ENCODE measurements around the gene TMIE.
A peak's percentile ranks its signal among the peaks of the same experiment; 100 is the strongest.

The TMIE gene, protein sequence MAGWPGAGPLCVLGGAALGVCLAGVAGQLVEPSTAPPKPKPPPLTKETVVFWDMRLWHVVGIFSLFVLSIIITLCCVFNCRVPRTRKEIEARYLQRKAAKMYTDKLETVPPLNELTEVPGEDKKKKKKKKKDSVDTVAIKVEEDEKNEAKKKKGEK

GRCh38 chr3:46701181-46701939, at the start of gene TMIE:
Gene TMIE, plus strand, starts transcription at chr3:46701392. Its CDS starts 96 bp downstream, at chr3:46701488.
- H3K9me3 ChIP-seq (ENCODE audit: control insufficient read depth, low read length) = no peaks in the 10 kb centered on the region
- peak; percentile 52 for DNase-seq (ENCODE audit: low read depth)
- no peak within 1 kb of the TSS for H3K4me3 ChIP-seq (ENCODE audit: low read length)
- no peaks in the 10 kb centered on the region for H3K36me3 ChIP-seq (ENCODE audit: control insufficient read depth, insufficient read depth, low read length, severe bottlenecking)
- peaks cover 18% of the 10 kb centered on the region for H3K4me1 ChIP-seq (ENCODE audit: control insufficient read depth, insufficient read depth, low read length)
- H3K27me3 ChIP-seq (replicated peaks; ENCODE audit: control insufficient read depth, insufficient read depth, low read length) = peaks cover 25% of the 10 kb centered on the region
- no peak within 1 kb of the TSS for H3K9ac ChIP-seq (ENCODE audit: low read length)

DNA sequence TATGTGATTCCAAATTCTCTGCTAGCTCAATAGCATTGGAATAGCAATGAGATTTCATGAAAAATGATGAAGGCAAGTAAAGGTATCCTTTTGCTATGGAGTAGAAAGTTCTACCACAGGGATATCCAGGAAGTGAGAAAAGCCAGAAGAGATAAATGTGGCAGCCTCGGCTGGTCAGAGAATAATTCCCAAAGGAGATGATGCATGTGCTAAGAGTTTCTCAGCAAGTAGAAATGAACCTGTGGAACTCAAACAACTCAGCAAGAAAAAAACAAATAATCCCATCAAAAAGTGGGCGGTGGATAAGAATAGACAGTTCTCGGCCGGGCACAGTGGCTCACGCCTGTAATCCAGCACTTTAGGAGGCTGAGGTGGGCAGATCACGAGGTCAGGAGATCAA, 45.9 kb upstream of the TMIE start:
- H3K4me1 ChIP-seq (ENCODE audit: control insufficient read depth, insufficient read depth, low read length) = peaks cover 13% of the 10 kb centered on the region
- H3K36me3 ChIP-seq (ENCODE audit: control insufficient read depth, insufficient read depth, low read length, severe bottlenecking) = no peaks in the 10 kb centered on the region

DNA sequence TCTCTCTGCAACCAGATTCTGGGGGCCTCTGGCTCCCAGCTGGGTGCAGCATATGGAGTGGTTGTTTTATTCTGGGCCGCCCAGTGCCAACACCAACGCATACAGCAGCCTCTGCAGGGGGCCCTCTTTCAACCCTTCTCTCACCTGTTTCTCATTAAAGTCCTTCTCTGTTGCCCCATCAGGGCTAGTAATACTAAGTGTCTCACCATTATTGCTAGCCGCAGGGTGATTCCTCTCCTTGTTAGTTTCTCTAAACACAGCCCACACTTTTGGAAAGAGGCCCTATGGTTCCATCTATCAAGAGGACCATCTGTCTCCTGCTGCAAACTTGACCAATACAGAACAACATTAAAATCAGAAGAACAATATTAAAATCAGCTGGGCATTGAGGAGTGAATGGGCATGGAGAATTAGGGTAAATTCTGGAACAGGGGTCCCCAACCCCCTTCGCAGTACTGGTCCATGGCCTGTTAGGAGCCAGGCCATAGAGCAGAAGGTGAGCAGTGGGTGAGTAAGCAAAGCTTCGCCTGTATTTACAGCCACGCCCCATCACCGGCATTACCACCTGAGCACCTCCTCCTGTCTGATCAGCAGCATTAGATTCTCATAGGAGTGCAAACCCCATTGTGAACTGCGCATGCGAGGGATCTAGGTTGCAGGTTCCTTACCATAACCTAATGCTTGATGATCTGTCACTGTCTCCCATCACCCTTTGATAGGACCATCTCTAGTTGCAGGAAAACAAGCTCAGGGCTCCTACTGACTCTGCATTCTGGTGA, 44.2 kb upstream of the TMIE start:
- H3K36me3 ChIP-seq (ENCODE audit: control insufficient read depth, insufficient read depth, low read length, severe bottlenecking) = no peaks in the 10 kb centered on the region
- H3K4me3 ChIP-seq (ENCODE audit: low read length) = no peak overlapping the region
- H3K9ac ChIP-seq (ENCODE audit: low read length) = no peak overlapping the region
- no peak for DNase-seq (ENCODE audit: low read depth)
- peaks cover 14% of the 10 kb centered on the region for H3K27me3 ChIP-seq (replicated peaks; ENCODE audit: control insufficient read depth, insufficient read depth, low read length)
- H3K9me3 ChIP-seq (ENCODE audit: control insufficient read depth, low read length) = peaks cover 4% of the 10 kb centered on the region
- peaks cover 27% of the 10 kb centered on the region for H3K4me1 ChIP-seq (ENCODE audit: control insufficient read depth, insufficient read depth, low read length)

More for the DNA sequence above, 45.9 kb upstream of the TMIE start:
- no peak overlapping the region for H3K4me3 ChIP-seq (ENCODE audit: low read length)
- no peak overlapping the region for H3K9ac ChIP-seq (ENCODE audit: low read length)
- peaks cover 5% of the 10 kb centered on the region for H3K27me3 ChIP-seq (replicated peaks; ENCODE audit: control insufficient read depth, insufficient read depth, low read length)
- peaks cover 10% of the 10 kb centered on the region for H3K9me3 ChIP-seq (ENCODE audit: control insufficient read depth, low read length)
- no peak for DNase-seq (ENCODE audit: low read depth)

DNA sequence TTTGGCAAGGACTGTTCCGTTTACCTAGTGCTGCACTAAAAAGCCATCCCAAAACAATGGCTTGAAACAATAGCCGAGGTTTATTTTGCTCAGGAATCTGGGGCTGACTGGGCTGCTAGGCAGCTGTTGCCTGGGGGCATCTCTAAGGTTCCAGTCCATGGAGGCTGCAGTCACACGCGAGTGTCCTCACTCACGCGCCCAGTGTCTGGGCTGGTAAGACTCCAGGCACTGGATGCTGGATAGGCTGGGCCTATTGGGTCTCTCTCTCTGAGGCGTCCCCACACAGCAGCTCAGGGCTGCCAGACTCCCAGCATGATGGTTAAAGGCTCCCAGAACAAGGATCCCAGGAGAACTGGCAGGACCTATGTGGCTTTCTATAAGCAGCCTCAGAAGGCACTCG, 41.9 kb upstream of the TMIE start:
- peak; percentile 70 for DNase-seq (ENCODE audit: low read depth)
- Histone ChIP-seq H3K27me3 (replicated peaks; ENCODE audit: control insufficient read depth, insufficient read depth, low read length) (peaks cover 15% of the 10 kb centered on the region), H3K9ac (ENCODE audit: low read length) (no peak overlapping the region), H3K4me1 (ENCODE audit: control insufficient read depth, insufficient read depth, low read length) (peaks cover 45% of the 10 kb centered on the region), H3K36me3 (ENCODE audit: control insufficient read depth, insufficient read depth, low read length, severe bottlenecking) (no peaks in the 10 kb centered on the region), H3K9me3 (ENCODE audit: control insufficient read depth, low read length) (no peaks in the 10 kb centered on the region), H3K4me3 (ENCODE audit: low read length) (no peak overlapping the region)

- Histone ChIP-seq H3K4me3 (ENCODE audit: low read length) (no peak overlapping the region), H3K9ac (ENCODE audit: low read length) (no peak overlapping the region), H3K36me3 (ENCODE audit: control insufficient read depth, insufficient read depth, low read length, severe bottlenecking) (no peaks in the 10 kb centered on the region), H3K27me3 (replicated peaks; ENCODE audit: control insufficient read depth, insufficient read depth, low read length) (peaks cover 15% of the 10 kb centered on the region), H3K4me1 (ENCODE audit: control insufficient read depth, insufficient read depth, low read length) (peaks cover 45% of the 10 kb centered on the region), H3K9me3 (ENCODE audit: control insufficient read depth, low read length) (no peaks in the 10 kb centered on the region)
- DNase-seq (ENCODE audit: low read depth) = peak; percentile 9
These were observed 41.2 kb upstream of the TMIE start for GRCh38 chr3:46660003-46660402.

GRCh38 chr3:46660543-46661523, 40.4 kb upstream of the TMIE start:
- Histone ChIP-seq H3K4me1 (ENCODE audit: control insufficient read depth, insufficient read depth, low read length) (peaks cover 42% of the 10 kb centered on the region), H3K9me3 (ENCODE audit: control insufficient read depth, low read length) (no peaks in the 10 kb centered on the region), H3K9ac (ENCODE audit: low read length) (no peak overlapping the region), H3K27me3 (replicated peaks; ENCODE audit: control insufficient read depth, insufficient read depth, low read length) (peaks cover 15% of the 10 kb centered on the region), H3K4me3 (ENCODE audit: low read length) (no peak overlapping the region), H3K36me3 (ENCODE audit: control insufficient read depth, insufficient read depth, low read length, severe bottlenecking) (no peaks in the 10 kb centered on the region)
- no peak for DNase-seq (ENCODE audit: low read depth)

GRCh38 chr3:46661776-46662766, 39.1 kb upstream of the TMIE start:
- Histone ChIP-seq H3K4me3 (ENCODE audit: low read length) (no peak overlapping the region), H3K9me3 (ENCODE audit: control insufficient read depth, low read length) (no peaks in the 10 kb centered on the region), H3K9ac (ENCODE audit: low read length) (peak overlapping the region; percentile 8), H3K27me3 (replicated peaks; ENCODE audit: control insufficient read depth, insufficient read depth, low read length) (peaks cover 15% of the 10 kb centered on the region), H3K36me3 (ENCODE audit: control insufficient read depth, insufficient read depth, low read length, severe bottlenecking) (no peaks in the 10 kb centered on the region), H3K4me1 (ENCODE audit: control insufficient read depth, insufficient read depth, low read length) (peaks cover 42% of the 10 kb centered on the region)
- no peak for DNase-seq (ENCODE audit: low read depth)

DNA sequence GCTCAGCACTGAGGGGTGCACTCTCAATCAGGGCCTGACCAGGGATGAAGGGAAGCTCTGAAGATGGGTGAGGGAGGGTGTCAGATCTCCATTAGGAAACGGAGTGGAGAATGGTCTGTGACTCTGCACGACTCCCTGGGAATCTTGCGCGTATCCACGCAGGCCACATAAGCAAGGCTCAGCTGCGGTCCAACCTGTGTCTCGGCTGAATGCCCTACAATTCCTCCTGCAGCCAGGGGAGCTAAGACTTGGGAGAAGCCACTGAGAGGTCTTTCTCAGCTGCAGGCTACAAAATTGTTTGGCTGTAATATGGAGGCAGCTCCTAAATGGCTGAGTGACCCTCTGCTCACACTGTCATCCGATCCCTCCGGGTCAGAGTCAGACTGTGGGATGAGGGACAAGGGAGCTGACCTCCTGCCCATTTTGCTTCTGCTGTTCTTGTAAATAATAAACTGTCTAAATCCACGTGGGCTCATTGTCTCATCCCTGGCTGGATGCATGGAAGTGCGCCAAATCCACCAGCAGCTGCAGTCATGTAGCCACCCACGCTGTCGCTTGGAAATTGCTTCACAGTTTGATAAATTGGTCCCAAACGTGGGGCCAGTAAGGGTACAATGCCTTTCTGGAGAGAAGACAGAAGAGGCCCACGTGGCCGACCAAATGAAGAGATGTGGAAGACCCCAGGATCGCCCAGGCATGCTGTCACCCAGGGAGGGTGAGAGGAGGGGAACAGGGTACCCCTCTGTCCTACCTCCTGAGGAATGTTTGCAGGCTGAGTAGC, 38.2 kb upstream of the TMIE start:
- H3K4me1 ChIP-seq (ENCODE audit: control insufficient read depth, insufficient read depth, low read length) = peaks cover 42% of the 10 kb centered on the region
- H3K4me3 ChIP-seq (ENCODE audit: low read length) = no peak overlapping the region
- no peaks in the 10 kb centered on the region for H3K9me3 ChIP-seq (ENCODE audit: control insufficient read depth, low read length)
- DNase-seq (ENCODE audit: low read depth) = peak; percentile 63
- H3K9ac ChIP-seq (ENCODE audit: low read length) = peak overlapping the region; percentile 8
- peaks cover 15% of the 10 kb centered on the region for H3K27me3 ChIP-seq (replicated peaks; ENCODE audit: control insufficient read depth, insufficient read depth, low read length)
- no peaks in the 10 kb centered on the region for H3K36me3 ChIP-seq (ENCODE audit: control insufficient read depth, insufficient read depth, low read length, severe bottlenecking)

DNA sequence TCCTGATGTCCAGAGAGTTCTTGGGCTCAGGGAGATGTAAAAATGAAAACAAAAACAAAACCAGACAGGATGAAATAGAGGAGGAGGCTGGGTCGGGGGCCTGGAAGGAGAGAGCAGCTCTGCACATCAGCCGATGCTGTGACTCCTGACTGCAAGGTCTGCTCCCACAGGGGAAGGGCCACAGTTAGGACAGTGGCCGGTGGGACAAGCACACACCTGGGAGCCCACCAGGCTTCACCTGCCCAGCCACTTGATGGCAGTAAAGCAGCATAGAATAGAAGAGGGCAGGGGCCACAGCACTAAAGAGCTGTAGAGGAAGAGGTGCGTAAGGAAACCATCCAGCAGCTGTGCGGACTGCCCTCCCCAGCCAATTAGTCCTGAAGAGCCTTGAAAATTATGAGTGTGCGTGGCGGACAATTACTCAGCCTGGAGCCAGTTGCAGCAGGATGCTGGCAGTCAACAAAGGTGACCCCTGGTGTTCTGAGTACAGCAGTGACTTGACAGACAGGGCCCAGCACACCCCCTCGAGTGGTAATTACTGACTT, 37.5 kb upstream of the TMIE start:
- DNase-seq (ENCODE audit: low read depth) = no peak
- no peak overlapping the region for H3K4me3 ChIP-seq (ENCODE audit: low read length)
- H3K36me3 ChIP-seq (ENCODE audit: control insufficient read depth, insufficient read depth, low read length, severe bottlenecking) = no peaks in the 10 kb centered on the region
- no peak overlapping the region for H3K9ac ChIP-seq (ENCODE audit: low read length)
- peaks cover 42% of the 10 kb centered on the region for H3K4me1 ChIP-seq (ENCODE audit: control insufficient read depth, insufficient read depth, low read length)
- H3K9me3 ChIP-seq (ENCODE audit: control insufficient read depth, low read length) = no peaks in the 10 kb centered on the region
- peaks cover 15% of the 10 kb centered on the region for H3K27me3 ChIP-seq (replicated peaks; ENCODE audit: control insufficient read depth, insufficient read depth, low read length)
